ENCODE results near the gene LSM4.

Gene LSM4

DNA sequence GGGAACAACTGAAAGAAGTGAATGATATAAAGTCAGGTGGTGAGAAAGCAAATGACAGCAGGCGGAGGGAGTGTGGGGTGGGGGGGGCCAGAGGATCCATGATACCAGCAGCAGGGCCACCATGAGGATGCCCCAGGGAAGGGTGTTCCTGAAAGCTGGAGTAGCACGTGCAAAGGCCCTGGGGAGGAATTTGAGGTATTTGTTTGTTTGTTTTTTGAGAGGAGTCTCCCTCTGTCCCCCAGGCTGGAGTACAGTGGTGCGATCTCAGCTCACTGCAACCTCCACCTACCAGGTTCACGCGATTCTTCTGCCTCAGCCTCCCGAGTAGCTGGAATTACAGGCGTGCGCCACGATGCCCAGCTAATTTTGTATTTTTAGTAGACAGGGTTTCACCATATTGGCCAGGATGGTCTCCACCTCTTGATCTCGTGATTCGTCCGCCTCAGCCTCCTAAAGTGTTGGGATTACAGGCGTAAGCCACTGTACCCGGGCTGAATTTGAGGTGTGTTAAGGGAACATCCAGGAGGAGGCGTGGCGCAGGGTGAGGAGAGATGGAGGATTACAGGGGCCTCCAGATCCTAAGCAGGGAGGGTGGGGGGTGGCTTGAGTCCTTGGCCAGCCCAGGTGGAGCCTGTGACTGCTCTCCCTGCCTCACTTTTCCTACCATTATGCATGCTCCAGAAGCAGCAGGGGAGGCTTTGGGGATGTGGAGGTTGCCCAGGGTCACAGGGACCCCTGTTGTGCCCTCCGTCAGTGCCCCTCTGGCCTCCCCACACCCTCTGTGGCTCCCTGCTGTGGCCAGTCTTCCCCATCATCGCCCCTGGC, 29.0 kb downstream of the LSM4 start:
- TF ChIP-seq MAX (IDR thresholded peaks at IDR 0.05) (no peak), RAD21 (IDR thresholded peaks at IDR 0.05; ENCODE audit: low read depth) (no peak)

GRCh38 chr19:18292810-18293641, 29.9 kb downstream of the LSM4 start:
- TF ChIP-seq ZBTB7A (IDR thresholded peaks at IDR 0.05; ENCODE audit: low read depth) (no peak), CREB1 (IDR thresholded peaks at IDR 0.05; ENCODE audit: low read depth) (no peak), TAF1 (IDR thresholded peaks at IDR 0.05; ENCODE audit: low read depth) (no peak), YY1 (IDR thresholded peaks at IDR 0.05; ENCODE audit: low read depth) (no peak), TCF12 (IDR thresholded peaks at IDR 0.05; ENCODE audit: low read depth) (no peak), FOXM1 (IDR thresholded peaks at IDR 0.05; ENCODE audit: borderline replicate concordance, low read depth) (no peak), MAX (IDR thresholded peaks at IDR 0.05) (0 out of 2 replicates have a peak, but pooled peaks have one; percentile 26)

DNA sequence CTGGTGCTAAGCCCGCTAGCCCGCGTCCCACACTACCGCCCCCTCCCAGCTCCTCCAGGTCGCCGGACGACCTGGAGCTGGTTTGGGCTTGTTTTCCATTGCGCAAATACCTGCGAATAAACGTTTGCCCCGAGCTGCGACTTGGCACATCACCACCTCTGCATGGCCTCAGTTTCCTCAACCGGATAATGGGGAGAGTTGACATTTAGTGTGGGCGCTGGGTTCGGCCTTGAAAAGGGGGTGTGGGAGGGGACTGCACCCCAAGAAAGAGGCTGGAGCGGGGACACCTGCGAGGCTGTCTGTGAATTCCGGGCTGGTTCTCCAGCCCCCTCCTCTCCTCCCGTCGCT, 30.4 kb downstream of the LSM4 start:
- TF ChIP-seq EGR1 (IDR thresholded peaks at IDR 0.05) (no peak), CEBPB (IDR thresholded peaks at IDR 0.05) (peak; percentile 86), EP300 (IDR thresholded peaks at IDR 0.05; ENCODE audit: borderline replicate concordance) (no peak), TEAD4 (IDR thresholded peaks at IDR 0.05) (no peak)

GRCh38 chr19:18291590-18292461, 31.1 kb downstream of the LSM4 start:
- TF ChIP-seq ZBTB7A (IDR thresholded peaks at IDR 0.05; ENCODE audit: low read depth) (peak; percentile 96), EP300 (IDR thresholded peaks at IDR 0.05; ENCODE audit: borderline replicate concordance) (peak; percentile 33; the same call in 1 of the 2 replicates), MAX (IDR thresholded peaks at IDR 0.05) (peak; percentile 82), TCF12 (IDR thresholded peaks at IDR 0.05; ENCODE audit: low read depth) (peak; percentile 60; the same call in 1 of the 2 replicates), TAF1 (IDR thresholded peaks at IDR 0.05; ENCODE audit: low read depth) (no peak; the same call in 1 of the 2 replicates), TEAD4 (IDR thresholded peaks at IDR 0.05) (peak; percentile 89), NFIC (IDR thresholded peaks at IDR 0.05) (0 out of 2 replicates have a peak, but pooled peaks have one; percentile 3), CREB1 (IDR thresholded peaks at IDR 0.05; ENCODE audit: low read depth) (peak; percentile 84), EGR1 (IDR thresholded peaks at IDR 0.05) (peak; percentile 93)
- TF ChIP-seq, protein P1, sequence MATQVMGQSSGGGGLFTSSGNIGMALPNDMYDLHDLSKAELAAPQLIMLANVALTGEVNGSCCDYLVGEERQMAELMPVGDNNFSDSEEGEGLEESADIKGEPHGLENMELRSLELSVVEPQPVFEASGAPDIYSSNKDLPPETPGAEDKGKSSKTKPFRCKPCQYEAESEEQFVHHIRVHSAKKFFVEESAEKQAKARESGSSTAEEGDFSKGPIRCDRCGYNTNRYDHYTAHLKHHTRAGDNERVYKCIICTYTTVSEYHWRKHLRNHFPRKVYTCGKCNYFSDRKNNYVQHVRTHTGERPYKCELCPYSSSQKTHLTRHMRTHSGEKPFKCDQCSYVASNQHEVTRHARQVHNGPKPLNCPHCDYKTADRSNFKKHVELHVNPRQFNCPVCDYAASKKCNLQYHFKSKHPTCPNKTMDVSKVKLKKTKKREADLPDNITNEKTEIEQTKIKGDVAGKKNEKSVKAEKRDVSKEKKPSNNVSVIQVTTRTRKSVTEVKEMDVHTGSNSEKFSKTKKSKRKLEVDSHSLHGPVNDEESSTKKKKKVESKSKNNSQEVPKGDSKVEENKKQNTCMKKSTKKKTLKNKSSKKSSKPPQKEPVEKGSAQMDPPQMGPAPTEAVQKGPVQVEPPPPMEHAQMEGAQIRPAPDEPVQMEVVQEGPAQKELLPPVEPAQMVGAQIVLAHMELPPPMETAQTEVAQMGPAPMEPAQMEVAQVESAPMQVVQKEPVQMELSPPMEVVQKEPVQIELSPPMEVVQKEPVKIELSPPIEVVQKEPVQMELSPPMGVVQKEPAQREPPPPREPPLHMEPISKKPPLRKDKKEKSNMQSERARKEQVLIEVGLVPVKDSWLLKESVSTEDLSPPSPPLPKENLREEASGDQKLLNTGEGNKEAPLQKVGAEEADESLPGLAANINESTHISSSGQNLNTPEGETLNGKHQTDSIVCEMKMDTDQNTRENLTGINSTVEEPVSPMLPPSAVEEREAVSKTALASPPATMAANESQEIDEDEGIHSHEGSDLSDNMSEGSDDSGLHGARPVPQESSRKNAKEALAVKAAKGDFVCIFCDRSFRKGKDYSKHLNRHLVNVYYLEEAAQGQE (IDR thresholded peaks at IDR 0.05; ENCODE audit: low read depth): no peak

GRCh38 chr19:18291019-18291524, 31.8 kb downstream of the LSM4 start:
- TF ChIP-seq FOXM1 (IDR thresholded peaks at IDR 0.05; ENCODE audit: borderline replicate concordance, low read depth) (no peak), NFIC (IDR thresholded peaks at IDR 0.05) (peak; percentile 45)

GRCh38 chr19:18290302-18291018, 32.4 kb downstream of the LSM4 start:
- no peak for TF ChIP-seq MAX (IDR thresholded peaks at IDR 0.05)
- TF ChIP-seq ZBTB7A (IDR thresholded peaks at IDR 0.05; ENCODE audit: low read depth): peak; percentile 38; the same call in 1 of the 2 replicates

GRCh38 chr19:18289471-18290301, 33.2 kb downstream of the LSM4 start:
- TF ChIP-seq CREB1 (IDR thresholded peaks at IDR 0.05; ENCODE audit: low read depth): no peak
- no peak for TF ChIP-seq USF1 (IDR thresholded peaks at IDR 0.05)
- no peak for TF ChIP-seq TEAD4 (IDR thresholded peaks at IDR 0.05)
- TF ChIP-seq YY1 (IDR thresholded peaks at IDR 0.05; ENCODE audit: low read depth): no peak
- no peak for TF ChIP-seq ZBTB7A (IDR thresholded peaks at IDR 0.05; ENCODE audit: low read depth)
- no peak for TF ChIP-seq RAD21 (IDR thresholded peaks at IDR 0.05; ENCODE audit: low read depth)
- no peak for TF ChIP-seq FOXM1 (IDR thresholded peaks at IDR 0.05; ENCODE audit: borderline replicate concordance, low read depth)
